Spleen (tissue), 11 donors: Measurements from ENCODE around the gene PPT2. TPM values are rescaled to one million over a fixed set of nuclear protein-coding genes. Genes with fewer than 3 reads are reported as not detected.

Experiments
- DNase-seq: peaks from one replicate; pipeline ENCODE4 v3.0.0-alpha.2; 2020
- H3K27ac ChIP-seq, 8 donors: fragments of 200-600 bp; sonication (generic) in 7 of 8; 1 replicate in 4 of 8; 2 replicates in 4 of 8; pipeline versions ENCODE4 v1.5.0 to v1.8.0; 2016 to 2021; ENCODE audit warnings: inconsistent platforms in 4 of 8, mild to moderate bottlenecking in 4 of 8, moderate library complexity in 1 of 8
- H3K27me3 ChIP-seq, 7 donors: fragments of 200-600 bp; sonication (generic) in 6 of 7; replicated peaks in 1 of 7; 1 replicate in 4 of 7; 2 replicates in 3 of 7; pipeline versions ENCODE4 v1.5.0 to v1.8.0; 2016 to 2021; ENCODE audit warnings: inconsistent platforms in 3 of 7, mild to moderate bottlenecking in 1 of 7
- H3K36me3 ChIP-seq, 6 donors: fragments of 200-600 bp; sonication (generic) in 5 of 6; 1 replicate in 4 of 6; 2 replicates in 2 of 6; pipeline versions ENCODE4 v1.5.0 to v1.8.0; 2016 to 2021; ENCODE audit warnings: inconsistent platforms in 2 of 6
- H3K4me1 ChIP-seq, 6 donors: fragments of 200-600 bp; sonication (generic) in 5 of 6; 1 replicate in 3 of 6; 2 replicates in 3 of 6; pipeline versions ENCODE4 v1.5.0 to v1.8.0; 2016 to 2021; ENCODE audit warnings: inconsistent platforms in 3 of 6
- H3K4me3 ChIP-seq, 8 donors: fragments of 200-600 bp; sonication (generic) in 7 of 8; 1 replicate in 4 of 8; 2 replicates in 4 of 8; pipeline versions ENCODE4 v1.5.0 to v1.8.0; 2016 to 2021; ENCODE audit warnings: inconsistent platforms in 4 of 8, mild to moderate bottlenecking in 4 of 8, moderate library complexity in 2 of 8
- H3K9me3 ChIP-seq, 8 donors: fragments of 200-600 bp; sonication (generic) in 7 of 8; 1 replicate in 4 of 8; 2 replicates in 4 of 8; pipeline versions ENCODE4 v1.5.0 to v1.8.0; 2016 to 2021; ENCODE audit warnings: inconsistent platforms in 4 of 8
- CTCF ChIP-seq, 11 experiments: fragments of 200-600 bp in 7 of 11; fragments of 450-650 bp in 4 of 11; sonication (generic) in 4 of 11; IDR thresholded peaks in 8 of 11; conservative IDR thresholded peaks in 3 of 11; 1 replicate in 7 of 11; 2 replicates in 4 of 11; pipeline versions ENCODE4 v1.4.0 to v1.8.0; 2016 to 2021; ENCODE audit warnings: antibody characterized with exemption in 11 of 11, inconsistent platforms in 4 of 11, mild to moderate bottlenecking in 1 of 11
- POLR2A ChIP-seq, 3 donors: fragments of 450-650 bp; IDR thresholded peaks; one replicate each; pipeline ENCODE4 v1.5.1; 2017; ENCODE audit warnings: antibody characterized with exemption in 3 of 3, mild to moderate bottlenecking in 1 of 3
- POLR2AphosphoS5 ChIP-seq, 3 donors: sonication (generic); formaldehyde crosslinking; IDR thresholded peaks; one replicate each; pipeline ENCODE4 v1.5.1; 2017; ENCODE audit warnings: antibody characterized with exemption in 3 of 3
- WGBS, 5 donors: extraction: QIAGEN DNeasy Blood & Tissue Kit in 3 of 5; methylation state at CpG; one replicate each; pipeline versions ENCODE4 v1.1.5 to v1.1.7; 2013 to 2018; 5-methylcytosine and 5-hydroxymethylcytosine counted together
- intact Hi-C: fragments of 100-400 bp; cut with DNase I; formaldehyde crosslinking; loops from one replicate; pipeline ENCODE4 v1.15.0; 2023; ENCODE audit warnings: low total_unique reads
- polyA plus RNA-seq, 3 donors: library from polyadenylated mRNA; stranded (reverse); fragments of 200-250 nt; gene quantifications; one replicate each; pipeline ENCODE4 v1.2.1, GENCODE V29; 2013
- total RNA-seq, 7 donors: library from RNA; depleted of rRNA in 3 of 7; stranded (reverse); fragments of >200 nt in 3 of 7; fragmentation: NEBNext Ultra II Directional in 4 of 7; extraction: Animal tissue kit (Norgen Biotek cat#: 25700) in 4 of 7; gene quantifications; one replicate each; pipeline versions ENCODE4 v1.1.0 to v1.2.1, GENCODE V29; 2016 to 2021
- donor health status: healthy with polysubstance abuse.
- donor health status: DM: no; HTN: no; CAD: no; lungs with moderate emphysema.
- donor health status: DM: no; HTN: no; CAD: no.
- donor health status: Bipolar disorder and iron deficiency.
- donor health status: healthy.
- donor health status: DM: no; HTN: no; CAD: no.
- donor health status: DM: yes; HTN: yes; CAD: no.

The PPT2 gene
- total and polyA plus RNA-seq, 10 donors: 2.3 to 26.7 (median 16.8) TPM

- 61 to 80% (median 78%) methylated on average over 10 of the region's 10 CpGs for WGBS, 5 donors
- intact Hi-C loops: no loop called here
- Histone ChIP-seq H3K27me3 (no peaks in the 10 kb centered on the region), H3K27ac (peak overlapping the region in 6 of 8 donors; percentile 15 to 98 (median 95)), H3K36me3 (peaks cover 0 to 55% (median 38%) of the 10 kb centered on the region in 6 donors), H3K9me3 (no peaks in the 10 kb centered on the region), H3K4me1 (peaks cover 29 to 90% (median 67%) of the 10 kb centered on the region in 6 donors), H3K4me3 (peak overlapping the region in 2 of 8 donors; percentile 62 to 87)
- TF ChIP-seq CTCF (IDR thresholded peaks at IDR 0.05 in 8 of 11, conservative IDR thresholded peaks at IDR 0.05 in 3 of 11): no peak
- TF ChIP-seq POLR2A (IDR thresholded peaks at IDR 0.05): no peak
- no peak for TF ChIP-seq POLR2AphosphoS5 (IDR thresholded peaks at IDR 0.05)
- DNase-seq: no peak
Observed at GRCh38 chr6:32179766-32180405, 25.9 kb downstream of the PPT2 start.

- peaks cover 22 to 90% (median 64%) of the 10 kb centered on the region in 6 donors for H3K4me1 ChIP-seq
- peak overlapping the region in 2 of 8 donors; percentile 99 to 100 for H3K27ac ChIP-seq
- intact Hi-C loops: no loop called here
- H3K4me3 ChIP-seq: no peak overlapping the region
- WGBS, 5 donors: 80 to 95% (median 90%) methylated on average over 15 of the region's 15 CpGs
- no peaks in the 10 kb centered on the region for H3K27me3 ChIP-seq
- H3K36me3 ChIP-seq: peaks cover 0 to 65% (median 41%) of the 10 kb centered on the region in 6 donors
- H3K9me3 ChIP-seq: no peaks in the 10 kb centered on the region
- DNase-seq: no peak
- TF ChIP-seq POLR2A (IDR thresholded peaks at IDR 0.05) (no peak), POLR2AphosphoS5 (IDR thresholded peaks at IDR 0.05) (peak in 2 of 3 donors; percentile 29 to 63), CTCF (IDR thresholded peaks at IDR 0.05 in 8 of 11, conservative IDR thresholded peaks at IDR 0.05 in 3 of 11) (no peak)
Observed at GRCh38 chr6:32181148-32181702, 27.3 kb downstream of the PPT2 start.

GRCh38 chr6:32181915-32182529 lies 28.1 kb downstream of the PPT2 start:
- Histone ChIP-seq H3K27ac (peak overlapping the region in 5 of 8 donors; percentile 46 to 100 (median 99)), H3K27me3 (no peaks in the 10 kb centered on the region), H3K9me3 (no peaks in the 10 kb centered on the region), H3K4me3 (no peak overlapping the region), H3K4me1 (peaks cover 21 to 90% (median 64%) of the 10 kb centered on the region in 6 donors), H3K36me3 (peaks cover 0 to 73% (median 48%) of the 10 kb centered on the region in 6 donors)
- intact Hi-C loops: no loop called here
- WGBS, 5 donors: 81 to 92% (median 82%) methylated on average over 10 of the region's 10 CpGs
- TF ChIP-seq POLR2A (IDR thresholded peaks at IDR 0.05) (no peak), POLR2AphosphoS5 (IDR thresholded peaks at IDR 0.05) (no peak), CTCF (IDR thresholded peaks at IDR 0.05 in 8 of 11, conservative IDR thresholded peaks at IDR 0.05 in 3 of 11) (no peak)
- no peak for DNase-seq

- WGBS, 5 donors: 89 to 95% (median 93%) methylated on average over 8 to 10 of the region's 10 CpGs
- no peaks in the 10 kb centered on the region for H3K27me3 ChIP-seq
- peak in 2 of 3 donors; percentile 48 to 76 for TF ChIP-seq POLR2AphosphoS5 (IDR thresholded peaks at IDR 0.05)
- no peak for TF ChIP-seq CTCF (IDR thresholded peaks at IDR 0.05 in 8 of 11, conservative IDR thresholded peaks at IDR 0.05 in 3 of 11)
- intact Hi-C loops: no loop called here
- H3K4me1 ChIP-seq: peaks cover 24 to 90% (median 65%) of the 10 kb centered on the region in 6 donors
- no peak for DNase-seq
- H3K27ac ChIP-seq: peak overlapping the region in 7 of 8 donors; percentile 22 to 100 (median 98)
- H3K36me3 ChIP-seq: peaks cover 0 to 79% (median 54%) of the 10 kb centered on the region in 6 donors
- H3K9me3 ChIP-seq: no peaks in the 10 kb centered on the region
- no peak overlapping the region for H3K4me3 ChIP-seq
Observed at GRCh38 chr6:32182555-32182981, 28.6 kb downstream of the PPT2 start.
